Measurements from ENCODE around the gene TARS3. TPM values are rescaled to one million over a fixed set of nuclear protein-coding genes. Genes with fewer than 3 reads are reported as not detected.

TARS3 gene
- polyA plus RNA-seq, 4 donors, result 4.2 to 19.5 (median 5.1) TPM

DNA sequence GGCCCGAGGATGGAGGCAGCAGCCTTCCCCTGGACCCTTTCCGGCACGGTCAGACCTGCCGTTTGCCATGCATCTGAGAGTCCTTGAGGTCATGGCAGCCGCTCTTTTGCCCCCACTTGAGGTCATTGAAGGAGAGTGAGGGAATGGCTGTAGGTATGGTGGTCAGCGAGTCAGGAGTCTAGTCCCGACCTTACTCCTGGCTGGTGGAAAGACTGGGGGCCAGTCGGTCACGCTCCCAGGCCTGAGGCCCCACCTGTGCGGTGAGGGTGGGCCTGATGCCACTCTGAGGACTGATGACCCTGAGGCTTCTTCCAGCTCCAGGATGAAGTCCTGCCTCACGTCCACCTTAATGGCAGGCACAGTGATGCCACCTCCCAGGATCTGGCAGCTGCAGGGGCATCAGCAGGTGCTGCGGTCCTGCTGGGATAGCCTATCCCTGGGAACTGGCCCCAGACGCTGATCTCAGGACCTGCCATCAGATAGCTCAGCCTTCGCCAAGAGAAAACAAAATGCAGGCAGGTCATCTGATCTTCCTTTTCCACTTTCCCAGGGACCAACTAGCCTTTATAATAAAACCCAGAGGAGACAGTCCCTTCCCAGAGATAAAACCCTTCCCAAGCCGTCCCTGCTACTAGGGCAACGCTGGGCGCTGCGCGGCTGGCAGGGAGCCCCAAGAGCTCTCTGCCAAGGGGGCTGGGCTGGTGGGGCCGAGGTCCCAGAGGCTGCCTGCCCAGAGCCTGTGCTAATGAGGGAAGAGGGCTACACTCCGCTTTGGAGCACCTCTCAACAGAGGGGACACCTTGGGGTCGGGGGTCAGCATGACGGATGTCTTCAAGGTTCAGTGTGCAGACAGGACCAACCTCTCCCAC, 114.3 kb downstream of the TARS3 start:
- no peaks in the 10 kb centered on the region for H3K36me3 ChIP-seq (ENCODE audit: control insufficient read depth in 3 of 3, insufficient read depth in 2 of 3, low read depth in 1 of 3, low read length in 3 of 3)
- H3K4me3 ChIP-seq (ENCODE audit: low read depth in 1 of 3, low read length in 3 of 3), result no peak overlapping the region
- peaks cover 0 to 11% (median 0%) of the 10 kb centered on the region in 3 donors for H3K4me1 ChIP-seq (ENCODE audit: control insufficient read depth in 3 of 3, insufficient read depth in 2 of 3, low read depth in 1 of 3, low read length in 2 of 3)
- DNase-seq (no peak), FAIRE-seq (no peak)
- no peaks in the 10 kb centered on the region for H3K27me3 ChIP-seq (ENCODE audit: control insufficient read depth in 3 of 3, insufficient read depth in 3 of 3, low read length in 3 of 3)
- no peaks in the 10 kb centered on the region for H3K9me3 ChIP-seq (ENCODE audit: control insufficient read depth in 2 of 2, insufficient read depth in 1 of 2, low read depth in 1 of 2, low read length in 1 of 2)
- no peak overlapping the region for H3K27ac ChIP-seq (ENCODE audit: low read depth in 1 of 3, low read length in 2 of 3)
- WGBS, 3 donors, result 85 to 88% (median 85%) methylated on average over 23 of the region's 23 CpGs

DNA sequence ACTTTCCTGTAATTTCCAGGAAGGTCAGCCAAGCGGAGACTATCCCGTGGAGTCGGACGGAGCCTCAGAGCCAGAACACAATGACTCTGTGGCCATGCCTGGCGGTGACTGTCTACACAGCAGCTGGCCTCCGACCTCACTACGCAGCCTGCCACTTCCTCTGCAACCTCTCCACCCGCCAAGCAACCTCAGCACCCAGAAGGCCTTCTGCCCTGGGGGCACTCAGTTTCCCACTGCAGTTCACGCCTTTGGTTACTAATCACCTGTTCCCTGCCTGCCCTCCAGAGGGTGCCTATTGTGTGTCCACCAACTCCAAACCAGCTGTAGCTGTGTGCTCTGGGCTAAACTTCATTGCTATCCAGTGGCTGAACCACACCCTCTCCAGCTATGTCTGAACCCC, 116.1 kb downstream of the TARS3 start:
- H3K27me3 ChIP-seq (ENCODE audit: control insufficient read depth in 3 of 3, insufficient read depth in 3 of 3, low read length in 3 of 3), result no peaks in the 10 kb centered on the region
- H3K9me3 ChIP-seq (ENCODE audit: control insufficient read depth in 2 of 2, insufficient read depth in 1 of 2, low read depth in 1 of 2, low read length in 1 of 2), result peaks cover 0 to 5% of the 10 kb centered on the region in 2 donors
- H3K36me3 ChIP-seq (ENCODE audit: control insufficient read depth in 3 of 3, insufficient read depth in 2 of 3, low read depth in 1 of 3, low read length in 3 of 3), result no peaks in the 10 kb centered on the region
- H3K4me3 ChIP-seq (ENCODE audit: low read depth in 1 of 3, low read length in 3 of 3), result no peak overlapping the region
- peaks cover 0 to 4% (median 0%) of the 10 kb centered on the region in 3 donors for H3K4me1 ChIP-seq (ENCODE audit: control insufficient read depth in 3 of 3, insufficient read depth in 2 of 3, low read depth in 1 of 3, low read length in 2 of 3)
- H3K27ac ChIP-seq (ENCODE audit: low read depth in 1 of 3, low read length in 2 of 3), result no peak overlapping the region
- no peak for FAIRE-seq
- 76 to 91% (median 89%) methylated on average over 9 of the region's 9 CpGs for WGBS, 3 donors
- DNase-seq, result no peak

DNA sequence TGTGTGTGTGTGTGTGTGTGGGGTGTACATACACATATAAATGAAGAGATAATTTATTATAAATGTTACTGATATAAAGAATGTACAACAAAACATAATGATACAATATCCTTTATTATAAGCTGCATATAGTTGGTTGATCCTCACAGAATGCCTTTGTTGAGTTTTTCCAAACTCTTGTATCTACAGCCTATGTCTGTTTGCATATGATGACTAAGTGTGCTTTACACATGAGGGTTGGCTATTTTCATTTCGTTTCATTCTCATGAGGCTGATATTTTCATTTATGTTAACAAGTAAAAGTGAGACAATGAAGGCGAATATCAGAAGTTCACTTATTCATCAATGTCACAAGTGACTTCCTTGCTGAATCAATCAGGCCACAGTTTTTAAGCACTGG, 117.2 kb downstream of the TARS3 start:
- no peak overlapping the region for H3K4me3 ChIP-seq (ENCODE audit: low read depth in 1 of 3, low read length in 3 of 3)
- 49 to 65% (median 53%) methylated on average over 2 of the region's 2 CpGs for WGBS, 3 donors
- FAIRE-seq, result no peak

DNA sequence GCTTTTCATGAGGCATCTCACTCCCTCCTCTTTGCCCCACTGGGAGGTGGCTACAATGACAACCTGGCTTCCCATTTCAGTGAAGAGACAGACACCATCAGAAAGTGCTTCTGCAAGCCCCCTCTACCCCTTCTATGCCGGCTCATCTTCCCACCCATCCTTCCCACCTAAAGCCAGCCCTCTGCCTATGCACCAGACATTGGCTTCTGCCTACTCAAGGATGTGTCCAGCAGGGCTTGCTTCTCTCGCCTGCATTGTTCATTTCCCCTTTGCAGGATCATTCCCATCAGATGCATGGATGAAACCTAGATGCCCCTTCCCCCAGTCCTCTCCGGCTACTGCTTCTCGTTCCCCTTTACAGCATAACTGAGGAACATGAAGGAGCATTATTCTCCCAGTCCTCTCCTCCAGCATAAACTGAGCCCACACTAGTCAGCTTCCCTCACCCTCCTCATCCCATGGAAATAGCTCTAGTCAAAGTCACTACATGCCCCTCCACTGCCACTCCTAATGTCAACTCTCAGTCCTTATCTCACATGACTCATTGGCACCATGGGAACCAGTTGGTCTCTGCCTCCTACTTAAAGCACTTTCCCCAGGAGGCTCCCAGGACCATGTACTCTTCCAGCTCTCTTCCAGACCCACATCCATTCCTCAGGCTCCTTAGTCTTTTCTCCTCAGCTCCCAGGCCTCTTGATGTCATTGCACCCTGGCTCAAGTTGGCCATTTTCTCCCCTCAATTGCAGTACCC, 120.0 kb downstream of the TARS3 start:
- H3K36me3 ChIP-seq (ENCODE audit: control insufficient read depth in 3 of 3, insufficient read depth in 2 of 3, low read depth in 1 of 3, low read length in 3 of 3), result no peaks in the 10 kb centered on the region
- 86 to 89% (median 87%) methylated on average over 4 of the region's 4 CpGs for WGBS, 3 donors
- DNase-seq, result peak in 1 of 2 donors; percentile 39
- H3K4me3 ChIP-seq (ENCODE audit: low read depth in 1 of 3, low read length in 3 of 3), result no peak overlapping the region
- no peaks in the 10 kb centered on the region for H3K4me1 ChIP-seq (ENCODE audit: control insufficient read depth in 3 of 3, insufficient read depth in 2 of 3, low read depth in 1 of 3, low read length in 2 of 3)
- H3K9me3 ChIP-seq (ENCODE audit: control insufficient read depth in 2 of 2, insufficient read depth in 1 of 2, low read depth in 1 of 2, low read length in 1 of 2), result peaks cover 0 to 5% of the 10 kb centered on the region in 2 donors
- H3K27me3 ChIP-seq (ENCODE audit: control insufficient read depth in 3 of 3, insufficient read depth in 3 of 3, low read length in 3 of 3), result no peaks in the 10 kb centered on the region
- no peak for FAIRE-seq
- H3K27ac ChIP-seq (ENCODE audit: low read depth in 1 of 3, low read length in 2 of 3), result no peak overlapping the region

More for the DNA sequence above, 117.2 kb downstream of the TARS3 start:
- Histone ChIP-seq H3K36me3 (ENCODE audit: control insufficient read depth in 3 of 3, insufficient read depth in 2 of 3, low read depth in 1 of 3, low read length in 3 of 3) (no peaks in the 10 kb centered on the region), H3K27ac (ENCODE audit: low read depth in 1 of 3, low read length in 2 of 3) (no peak overlapping the region), H3K4me1 (ENCODE audit: control insufficient read depth in 3 of 3, insufficient read depth in 2 of 3, low read depth in 1 of 3, low read length in 2 of 3) (no peaks in the 10 kb centered on the region), H3K9me3 (ENCODE audit: control insufficient read depth in 2 of 2, insufficient read depth in 1 of 2, low read depth in 1 of 2, low read length in 1 of 2) (peaks cover 0 to 5% of the 10 kb centered on the region in 2 donors), H3K27me3 (ENCODE audit: control insufficient read depth in 3 of 3, insufficient read depth in 3 of 3, low read length in 3 of 3) (no peaks in the 10 kb centered on the region)
- DNase-seq, result no peak

Other genes with a start within 250 kb of the TARS3 start
- 10 to 100 TPM in 1 of 4 donors, 1 to 10 TPM in 2, under 1 TPM in 1; 0.67 to 26.2 (median 6.5) TPM for gene PCSK6, start 234.8 kb downstream of the TARS3 start, polyA plus RNA-seq
- gene TM2D3, start 72.1 kb downstream of the TARS3 start, polyA plus RNA-seq, result 10 to 100 TPM; 19.0 to 47.6 (median 31.5) TPM
- under 1 TPM in 1 of 4 donors, not detected in 3; 0.03 TPM for gene OR4F6, start 79.0 kb upstream of the TARS3 start, polyA plus RNA-seq
- gene OR4F15, start 87.7 kb upstream of the TARS3 start, polyA plus RNA-seq, result not detected